ENCODE data around the gene LCE1A.
A peak's percentile ranks its signal among the peaks of the same experiment; 100 is the strongest.

LCE1A gene

GRCh38 chr1:152796421-152796820 is 30.9 kb upstream of the LCE1A start, which contains the start of gene LCE1D:
Gene LCE1D, plus strand, starts transcription at chr1:152796721. Its CDS starts 1,074 bp downstream, at chr1:152797795.
- DNase-seq (ENCODE audit: extremely low spot score) = no peak
- TF ChIP-seq ZNF384 (IDR thresholded peaks at IDR 0.05) = no peak
- TF ChIP-seq PKNOX1 (IDR thresholded peaks at IDR 0.05) = no peak
- no peak for TF ChIP-seq NFRKB (IDR thresholded peaks at IDR 0.05)
- TF ChIP-seq ELF4 (IDR thresholded peaks at IDR 0.05) = no peak
- TF ChIP-seq FOXM1 (IDR thresholded peaks at IDR 0.05; ENCODE audit: borderline replicate concordance) = no peak
- ChIA-PET POLR2A (no interaction called here), CTCF (no interaction called here)

GRCh38 chr1:152801333-152801732 is 25.9 kb upstream of the LCE1A start:
- ChIA-PET CTCF (no interaction called here), POLR2A (no interaction called here)
- no peak for DNase-seq (ENCODE audit: extremely low spot score)
- no peak for TF ChIP-seq NFRKB (IDR thresholded peaks at IDR 0.05)
- no peak for TF ChIP-seq TARDBP (IDR thresholded peaks at IDR 0.05)
- no peak for TF ChIP-seq ELF4 (IDR thresholded peaks at IDR 0.05)

DNA sequence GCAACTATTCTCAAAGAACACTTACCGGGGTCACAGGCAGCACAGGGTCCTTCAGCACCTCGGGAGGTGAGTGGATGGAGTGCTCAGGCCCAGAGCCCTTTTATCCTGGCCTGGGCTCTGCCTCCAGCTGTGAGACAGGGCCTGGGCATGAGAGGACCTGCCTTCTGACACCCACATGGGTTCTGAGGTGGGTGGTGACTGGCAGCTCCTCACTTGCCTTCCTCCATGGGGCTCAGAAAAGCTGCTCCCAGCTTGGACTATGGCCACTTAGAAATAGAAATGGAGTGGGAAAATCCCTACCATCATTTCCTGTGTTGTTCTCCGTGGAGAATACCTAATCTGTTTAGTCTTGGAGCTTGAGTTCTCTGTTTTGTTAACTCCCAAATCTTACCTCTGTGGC is 20.7 kb upstream of the LCE1A start, which contains the start of gene LCE1C:
Gene LCE1C, minus strand, starts transcription at position 76 of the 400 bp plus-strand sequence. CDS start 1,173 bp downstream, outside the sequence.
- no peak for DNase-seq (ENCODE audit: extremely low spot score)
- no peak for TF ChIP-seq SP1 (IDR thresholded peaks at IDR 0.05)
- no peak for TF ChIP-seq TARDBP (IDR thresholded peaks at IDR 0.05)
- TF ChIP-seq ELF4 (IDR thresholded peaks at IDR 0.05) = no peak
- ChIA-PET CTCF (no interaction called here), POLR2A (no interaction called here)

- POLR2A ChIA-PET = no interaction called here
- TF ChIP-seq TARDBP (IDR thresholded peaks at IDR 0.05) = no peak
- no peak for TF ChIP-seq ELF4 (IDR thresholded peaks at IDR 0.05)
- no peak for TF ChIP-seq PKNOX1 (IDR thresholded peaks at IDR 0.05)
- TF ChIP-seq L3MBTL2 (conservative IDR thresholded peaks at IDR 0.05) = no peak
- no peak for TF ChIP-seq FOXK2 (IDR thresholded peaks at IDR 0.05)
- no peak for TF ChIP-seq NFRKB (IDR thresholded peaks at IDR 0.05)
- TF ChIP-seq FOXA1 (IDR thresholded peaks at IDR 0.05) = no peak
- no peak for TF ChIP-seq ZNF384 (IDR thresholded peaks at IDR 0.05)
- TF ChIP-seq LEF1 (IDR thresholded peaks at IDR 0.05; ENCODE audit: borderline replicate concordance) = no peak
- no peak for TF ChIP-seq BHLHE40 (IDR thresholded peaks at IDR 0.05; ENCODE audit: borderline replicate concordance)
- TF ChIP-seq FOXM1 (IDR thresholded peaks at IDR 0.05; ENCODE audit: borderline replicate concordance) = no peak
- TF ChIP-seq ARNT (IDR thresholded peaks at IDR 0.05) = no peak
- TF ChIP-seq CTBP1 (IDR thresholded peaks at IDR 0.05; ENCODE audit: borderline replicate concordance) = no peak
- no peak for TF ChIP-seq SP1 (IDR thresholded peaks at IDR 0.05)
- no peak for TF ChIP-seq SUZ12 (IDR thresholded peaks at IDR 0.05)
- no peak for DNase-seq (ENCODE audit: extremely low spot score)
- CTCF ChIA-PET = no interaction called here
Measured at GRCh38 chr1:152811050-152811449, 16.2 kb upstream of the LCE1A start.

- POLR2A ChIA-PET = no interaction called here
- CTCF ChIA-PET = no interaction called here
- no peak for TF ChIP-seq L3MBTL2 (conservative IDR thresholded peaks at IDR 0.05)
- TF ChIP-seq ARNT (IDR thresholded peaks at IDR 0.05) = no peak
- no peak for TF ChIP-seq FOXM1 (IDR thresholded peaks at IDR 0.05; ENCODE audit: borderline replicate concordance)
- TF ChIP-seq LEF1 (IDR thresholded peaks at IDR 0.05; ENCODE audit: borderline replicate concordance) = no peak
- TF ChIP-seq ELF4 (IDR thresholded peaks at IDR 0.05) = no peak
- DNase-seq (ENCODE audit: extremely low spot score) = no peak
Measured at GRCh38 chr1:152811671-152812070, 15.6 kb upstream of the LCE1A start, which contains the start of gene LCE1B. Gene LCE1B, plus strand, starts transcription at chr1:152811971. Its CDS starts 476 bp downstream, at chr1:152812447.

DNA sequence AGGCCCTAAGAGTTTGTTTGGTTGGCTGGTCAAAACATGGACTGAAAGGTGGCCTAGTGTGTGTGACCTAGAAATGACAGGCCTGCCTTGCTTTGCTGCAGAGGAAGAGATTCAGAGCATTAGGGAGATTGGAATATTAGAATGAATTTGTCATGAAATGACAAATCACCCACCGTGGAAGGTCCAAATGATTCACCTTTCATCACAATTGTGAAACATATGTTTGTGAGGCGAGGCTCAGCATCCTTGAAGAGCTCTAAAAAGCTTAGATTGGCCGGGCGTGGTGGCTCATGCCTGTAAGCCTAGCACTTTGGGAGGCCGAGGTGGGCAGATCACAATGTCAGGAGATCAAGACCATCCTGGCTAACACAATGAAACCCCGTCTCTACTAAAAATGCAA is 10.0 kb upstream of the LCE1A start:
- no peak for DNase-seq (ENCODE audit: extremely low spot score)
- ChIA-PET CTCF (no interaction called here), POLR2A (no interaction called here)
- TF ChIP-seq SP1 (IDR thresholded peaks at IDR 0.05) = no peak
- TF ChIP-seq NFRKB (IDR thresholded peaks at IDR 0.05) = no peak
- TF ChIP-seq ELF4 (IDR thresholded peaks at IDR 0.05) = no peak
- TF ChIP-seq FOXK2 (IDR thresholded peaks at IDR 0.05) = no peak
- no peak for TF ChIP-seq SUZ12 (IDR thresholded peaks at IDR 0.05)
- TF ChIP-seq CTBP1 (IDR thresholded peaks at IDR 0.05; ENCODE audit: borderline replicate concordance) = no peak
- TF ChIP-seq ARNT (IDR thresholded peaks at IDR 0.05) = no peak
- no peak for TF ChIP-seq HDGF (IDR thresholded peaks at IDR 0.05; ENCODE audit: borderline replicate concordance)
- no peak for TF ChIP-seq BHLHE40 (IDR thresholded peaks at IDR 0.05; ENCODE audit: borderline replicate concordance)

DNA sequence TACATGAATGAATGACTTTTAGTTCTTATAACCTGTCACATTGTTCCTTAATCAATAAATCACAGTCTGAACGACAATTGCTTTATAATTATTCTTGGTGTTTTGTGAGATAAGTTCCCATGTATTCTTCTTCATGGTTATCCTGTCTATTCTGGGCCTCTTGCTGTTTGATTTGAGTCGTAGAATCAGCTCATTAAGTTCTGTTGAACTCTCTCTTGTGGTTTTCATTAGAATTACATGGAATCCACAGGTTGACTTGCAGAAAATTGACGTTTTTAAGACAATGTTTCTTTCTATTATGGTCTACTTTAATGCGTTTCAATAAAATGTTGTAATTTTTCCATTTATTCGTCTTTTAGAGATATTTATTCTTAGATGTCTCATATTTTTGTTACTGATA is 4.0 kb upstream of the LCE1A start:
- DNase-seq (ENCODE audit: extremely low spot score) = no peak
- CTCF ChIA-PET = no interaction called here
- POLR2A ChIA-PET = no interaction called here
- TF ChIP-seq PKNOX1 (IDR thresholded peaks at IDR 0.05) (peak; percentile 29; the same call in 1 of the 2 replicates), CTBP1 (IDR thresholded peaks at IDR 0.05; ENCODE audit: borderline replicate concordance) (no peak)

- CTCF ChIA-PET = no interaction called here
- POLR2A ChIA-PET = no interaction called here
- TF ChIP-seq SP1 (IDR thresholded peaks at IDR 0.05) (no peak), L3MBTL2 (conservative IDR thresholded peaks at IDR 0.05) (no peak), BHLHE40 (IDR thresholded peaks at IDR 0.05; ENCODE audit: borderline replicate concordance) (no peak), ELF4 (IDR thresholded peaks at IDR 0.05) (no peak), PKNOX1 (IDR thresholded peaks at IDR 0.05) (0 out of 2 replicates have a peak, but pooled peaks have one; percentile 13)
- DNase-seq (ENCODE audit: extremely low spot score) = no peak
Measured at GRCh38 chr1:152824964-152825363, 2.3 kb upstream of the LCE1A start.

All from HEK293T (cell line).